CD1c-positive myeloid dendritic cell (primary cell): ENCODE results near the gene ENOX1.

Source experiments
- DNase-seq: peaks from one replicate; pipeline ENCODE4 v3.0.0-alpha.2; 2016; ENCODE audit errors: extremely low spot score

ENOX1 gene

DNA sequence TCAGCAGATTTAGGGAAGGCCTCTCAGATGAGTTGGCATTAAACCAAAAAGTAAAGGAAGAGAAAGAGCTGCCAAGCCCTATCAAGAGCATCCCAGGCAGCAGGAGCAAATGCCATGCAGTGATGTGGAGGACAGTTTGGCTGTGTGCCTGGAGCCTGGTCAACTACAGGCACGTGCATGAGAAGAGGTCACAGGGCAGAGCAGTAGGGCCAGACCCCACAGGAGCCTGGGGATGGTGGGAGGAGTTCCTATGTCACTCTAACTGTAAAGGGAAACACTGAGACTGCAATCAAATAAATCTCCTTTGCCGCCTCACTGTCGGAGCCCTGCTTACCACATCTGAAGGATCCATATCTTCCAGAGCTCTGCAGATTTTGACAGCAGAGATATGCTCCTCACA lies 240.5 kb downstream of the ENOX1 start:
- no peak for DNase-seq

DNA sequence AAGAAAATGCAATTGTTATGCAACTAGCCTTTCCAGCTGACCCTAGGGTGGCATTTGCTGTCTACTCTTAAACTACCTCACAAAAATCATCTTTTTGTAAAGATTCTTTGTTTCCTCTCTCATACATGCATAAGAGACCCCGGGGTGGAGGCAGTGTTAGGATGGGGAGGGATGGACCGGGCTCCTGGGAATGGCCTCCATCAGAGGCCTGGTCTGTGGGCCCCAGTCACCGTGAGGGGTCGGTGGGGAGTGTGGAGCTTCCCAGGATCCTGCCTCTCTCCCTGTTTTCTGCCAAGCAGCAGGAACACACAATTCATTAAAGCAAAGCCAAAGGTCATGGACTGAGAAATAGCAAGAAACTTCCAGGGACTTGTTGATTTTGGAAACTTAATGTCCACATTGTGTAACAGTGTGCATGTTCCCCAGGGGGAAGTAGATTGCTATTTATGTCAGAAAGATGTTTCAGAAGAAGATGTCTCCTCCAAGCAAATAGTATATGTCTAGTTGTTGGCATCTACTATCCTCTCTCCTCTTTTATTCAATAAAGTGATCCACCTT lies 241.4 kb downstream of the ENOX1 start:
- DNase-seq, result no peak

DNA sequence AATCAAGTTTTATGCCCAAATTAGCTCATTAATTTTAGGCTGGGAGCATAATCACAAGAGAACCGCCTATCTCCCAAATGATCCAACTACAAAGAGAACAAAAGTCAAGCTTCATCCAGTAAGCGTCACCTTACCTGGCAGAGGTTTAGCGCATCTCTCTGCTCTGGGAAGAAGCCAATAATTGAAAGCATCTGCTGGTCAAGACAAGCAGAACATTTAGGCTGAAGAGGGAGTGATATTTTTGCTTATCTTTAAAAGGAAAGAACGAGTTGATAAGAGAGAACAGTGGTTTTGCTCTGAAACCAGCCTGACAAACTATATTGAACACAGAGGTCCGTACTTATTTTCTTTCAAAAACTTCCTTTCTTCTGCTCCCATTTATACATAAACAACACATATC lies 242.1 kb downstream of the ENOX1 start:
- no peak for DNase-seq

DNA sequence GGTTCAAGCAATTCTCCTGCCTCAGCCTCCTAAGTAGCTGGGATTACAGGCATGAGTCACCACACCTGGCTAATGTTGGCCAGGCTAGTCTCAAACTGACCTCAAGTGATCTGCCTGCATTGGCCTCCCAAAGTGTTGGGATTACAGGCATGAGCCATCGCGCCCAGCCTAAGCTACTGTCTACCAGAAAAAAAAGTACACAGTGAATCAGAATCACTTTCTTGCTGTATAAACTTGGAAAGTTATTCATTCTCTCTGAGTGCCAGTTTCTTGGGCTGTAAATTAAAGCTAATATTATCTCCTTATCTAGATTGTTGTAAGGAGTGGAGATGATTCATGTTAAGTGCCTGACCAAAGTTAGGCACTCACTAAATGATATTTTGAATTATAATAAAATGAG lies 242.8 kb downstream of the ENOX1 start:
- DNase-seq, result no peak

DNA sequence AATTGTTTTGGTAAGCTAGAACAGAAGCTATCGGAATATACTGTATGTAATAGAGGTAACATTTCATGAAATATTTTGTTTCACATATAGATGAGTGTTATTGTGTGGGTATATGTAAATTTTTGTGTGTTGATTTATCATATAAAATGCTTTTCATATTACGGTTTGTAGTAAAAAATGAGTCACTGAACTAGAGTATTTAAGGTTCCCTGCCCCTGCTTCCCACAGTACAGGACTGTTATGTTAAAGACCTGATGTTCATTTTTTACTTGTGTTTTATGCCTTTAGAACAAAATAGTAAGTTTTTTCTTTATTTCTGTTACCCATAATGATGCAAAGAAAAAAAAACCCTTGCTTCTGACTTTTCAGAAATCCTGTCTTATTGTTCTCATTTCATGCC lies 243.4 kb downstream of the ENOX1 start:
- no peak for DNase-seq

DNA sequence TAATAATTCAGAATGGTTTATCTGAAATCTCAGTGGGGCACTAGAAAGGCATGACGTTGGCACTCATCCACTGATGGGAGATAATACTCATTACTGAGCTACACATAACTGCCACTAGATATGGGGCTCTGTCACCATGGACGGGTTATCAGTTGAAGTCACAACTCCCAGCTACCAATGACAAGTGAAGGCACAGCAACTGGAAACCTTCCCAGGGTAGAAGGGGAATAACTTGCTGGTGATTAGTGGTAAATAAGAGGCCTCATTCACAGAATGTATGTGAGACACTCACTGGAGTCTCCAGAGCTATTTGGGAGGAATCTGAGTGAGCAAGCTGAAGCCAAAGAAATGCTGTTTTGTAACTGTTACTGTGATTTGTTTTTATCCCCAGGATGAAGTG lies 249.6 kb downstream of the ENOX1 start:
- no peak for DNase-seq

DNA sequence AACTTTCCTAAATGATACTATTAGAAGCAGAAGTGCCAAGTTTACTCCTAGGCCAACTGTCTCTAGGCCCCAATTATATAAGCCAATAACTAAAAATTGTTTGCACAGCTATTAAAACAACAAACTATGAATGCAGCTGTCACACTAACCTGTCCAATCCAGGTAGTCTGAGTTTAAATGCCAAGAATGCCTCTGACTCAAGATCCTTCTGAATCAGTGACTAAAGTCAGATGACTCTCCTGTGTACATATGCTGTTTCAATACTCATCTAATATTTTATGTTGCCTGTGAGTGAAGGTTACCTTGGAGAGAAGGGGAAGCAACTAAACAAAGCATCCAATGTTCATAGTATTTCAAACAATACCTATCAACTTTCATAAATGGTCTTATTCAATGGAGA lies 257.0 kb downstream of the ENOX1 start:
- DNase-seq, result no peak

DNA sequence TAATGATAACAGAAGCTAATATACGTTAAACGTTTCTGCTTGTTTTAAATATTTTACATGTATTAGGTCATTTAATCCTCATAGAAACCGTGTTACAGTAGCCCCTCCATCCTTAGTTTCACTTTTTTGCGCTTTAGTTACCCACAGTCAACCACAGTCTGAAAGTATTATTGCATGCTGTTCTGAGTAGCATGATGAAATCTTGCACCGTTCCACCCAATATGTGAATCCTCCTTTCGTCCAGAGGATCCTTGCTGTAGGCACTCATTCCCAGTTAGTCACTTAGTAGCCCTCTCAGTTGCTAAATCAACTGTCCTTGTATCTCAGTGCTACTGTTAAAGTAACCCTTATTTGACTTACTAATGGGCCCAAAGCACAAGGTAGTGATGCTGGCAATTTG lies 257.8 kb downstream of the ENOX1 start:
- DNase-seq, result no peak

DNA sequence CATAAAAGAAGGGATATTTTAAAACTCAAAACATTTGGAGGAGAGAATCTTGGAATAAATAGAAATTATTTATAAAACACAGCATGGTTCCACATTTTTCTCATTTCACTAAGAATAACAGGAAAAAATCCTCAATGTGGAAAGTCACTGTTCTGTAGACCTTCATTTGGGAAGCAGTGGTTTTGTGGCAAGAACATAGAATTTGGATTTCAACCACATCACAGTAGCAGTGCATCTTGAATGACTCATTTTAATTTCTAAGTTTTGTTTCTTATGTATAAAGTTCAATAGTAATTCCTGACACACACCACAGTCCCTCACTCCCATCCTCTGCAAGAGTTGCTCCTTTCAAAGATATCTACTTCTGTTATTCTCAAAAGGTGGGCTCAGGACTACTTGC lies 264.0 kb downstream of the ENOX1 start:
- no peak for DNase-seq

DNA sequence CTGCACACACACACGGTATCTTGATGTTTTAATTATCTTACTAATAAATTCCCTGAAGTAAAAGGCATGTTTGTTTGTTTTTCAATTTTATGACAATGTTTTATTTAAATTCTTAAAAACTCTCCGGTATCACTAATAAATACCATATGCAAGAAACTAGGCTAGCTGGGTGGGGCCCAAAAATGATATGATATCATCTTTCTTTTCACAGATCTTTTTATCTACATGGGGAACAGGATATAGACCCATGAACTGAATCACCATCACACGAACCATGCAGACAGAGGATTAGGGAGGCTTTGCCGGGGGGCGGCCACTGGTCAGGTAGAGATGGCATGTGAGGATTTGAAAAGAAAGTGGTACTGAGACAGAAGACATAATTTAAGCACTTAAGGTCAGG lies 266.4 kb downstream of the ENOX1 start:
- no peak for DNase-seq

DNA sequence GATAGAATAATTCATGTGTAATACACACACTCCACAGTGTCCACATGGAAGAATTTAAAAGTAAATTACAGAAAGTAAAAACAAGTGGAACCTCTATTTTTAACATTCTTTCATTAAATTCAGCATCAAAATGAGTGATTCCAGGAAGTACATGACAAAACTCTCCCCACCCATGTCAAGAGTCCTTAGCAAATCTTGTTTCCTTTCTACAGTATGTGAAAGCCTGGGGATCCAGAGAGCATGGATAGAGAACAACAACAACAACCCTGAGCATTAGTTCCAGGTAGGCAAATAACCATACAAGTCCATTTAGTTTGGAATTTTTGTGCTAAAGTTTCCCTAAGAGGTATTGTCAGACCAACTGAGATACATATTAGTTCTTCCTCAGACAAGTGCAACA lies 267.9 kb downstream of the ENOX1 start:
- no peak for DNase-seq

DNA sequence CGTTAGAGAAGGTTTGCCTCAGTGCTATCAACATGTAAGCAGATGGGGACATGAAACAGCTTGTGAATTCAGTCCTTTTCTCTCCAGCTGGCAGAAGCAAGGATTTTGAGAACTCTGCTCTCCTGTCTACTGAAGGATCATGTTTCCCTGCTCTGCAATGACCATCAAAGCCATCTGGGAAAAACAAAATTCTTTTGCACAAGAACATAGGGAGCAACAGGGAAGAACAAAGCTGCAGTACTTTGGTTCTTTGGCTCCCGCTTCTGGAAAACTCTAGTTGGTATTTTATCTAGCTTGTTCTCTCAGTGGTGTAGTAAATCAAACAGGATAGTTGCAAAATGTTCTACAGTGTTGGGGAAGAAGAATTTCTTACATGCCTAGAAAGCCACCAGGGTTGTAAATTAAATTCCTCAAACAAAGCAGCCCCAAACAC lies 270.4 kb downstream of the ENOX1 start:
- DNase-seq, result no peak

DNA sequence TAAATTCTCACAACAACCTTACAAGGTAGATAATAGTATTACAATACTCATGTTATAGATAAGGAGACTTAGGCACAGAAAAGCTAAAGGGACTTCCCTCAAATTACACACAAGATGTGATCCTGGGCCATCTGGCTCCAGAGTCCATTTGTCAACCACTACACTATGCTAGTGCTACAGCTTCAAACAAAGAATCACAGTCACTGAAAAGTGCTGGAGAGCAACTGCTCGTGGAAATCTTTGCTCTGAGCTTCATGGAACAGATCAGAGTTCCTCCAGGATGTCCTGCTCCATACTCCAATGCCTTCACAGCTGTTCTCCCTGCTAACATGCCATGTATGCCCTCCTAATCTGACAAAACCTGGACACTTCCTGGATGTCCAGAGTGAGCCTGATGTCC lies 271.2 kb downstream of the ENOX1 start:
- no peak for DNase-seq

DNA sequence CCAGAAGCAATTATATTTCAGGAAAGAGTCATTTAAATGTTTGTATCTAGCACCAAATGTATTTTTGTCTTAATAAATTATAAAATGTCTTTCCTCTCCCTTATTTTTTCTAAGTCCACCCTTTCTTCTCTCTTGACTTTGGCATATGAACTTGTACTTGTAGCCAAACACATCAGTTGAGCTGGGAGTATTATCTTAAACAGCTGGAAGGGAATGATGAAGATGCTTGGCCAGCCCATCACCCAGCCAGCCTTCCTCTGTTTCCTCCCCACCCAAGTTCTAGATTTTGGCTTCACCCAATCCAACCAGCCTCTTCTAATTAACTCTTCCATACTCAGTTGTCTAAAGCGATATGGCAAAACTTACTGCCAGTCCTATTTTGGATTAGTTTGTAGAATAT lies 272.5 kb downstream of the ENOX1 start:
- no peak for DNase-seq

DNA sequence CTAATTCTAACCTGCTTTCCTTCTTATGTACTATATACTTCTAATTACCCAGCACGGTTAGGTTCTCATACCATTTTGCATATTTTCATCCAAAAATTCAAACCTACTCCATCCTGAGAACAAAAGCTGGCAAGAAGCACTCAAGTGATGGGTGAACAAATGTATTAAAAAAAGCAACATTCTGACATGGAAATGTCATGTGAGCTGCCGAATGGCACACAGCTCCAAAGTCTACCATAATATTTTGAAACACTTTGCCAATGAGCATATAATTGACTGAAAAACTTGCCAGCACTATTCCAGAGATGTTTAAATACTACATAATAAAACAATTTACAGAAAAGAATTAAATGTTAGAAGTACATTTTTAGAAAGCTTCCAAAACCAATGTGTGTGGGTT lies 274.6 kb downstream of the ENOX1 start:
- no peak for DNase-seq

DNA sequence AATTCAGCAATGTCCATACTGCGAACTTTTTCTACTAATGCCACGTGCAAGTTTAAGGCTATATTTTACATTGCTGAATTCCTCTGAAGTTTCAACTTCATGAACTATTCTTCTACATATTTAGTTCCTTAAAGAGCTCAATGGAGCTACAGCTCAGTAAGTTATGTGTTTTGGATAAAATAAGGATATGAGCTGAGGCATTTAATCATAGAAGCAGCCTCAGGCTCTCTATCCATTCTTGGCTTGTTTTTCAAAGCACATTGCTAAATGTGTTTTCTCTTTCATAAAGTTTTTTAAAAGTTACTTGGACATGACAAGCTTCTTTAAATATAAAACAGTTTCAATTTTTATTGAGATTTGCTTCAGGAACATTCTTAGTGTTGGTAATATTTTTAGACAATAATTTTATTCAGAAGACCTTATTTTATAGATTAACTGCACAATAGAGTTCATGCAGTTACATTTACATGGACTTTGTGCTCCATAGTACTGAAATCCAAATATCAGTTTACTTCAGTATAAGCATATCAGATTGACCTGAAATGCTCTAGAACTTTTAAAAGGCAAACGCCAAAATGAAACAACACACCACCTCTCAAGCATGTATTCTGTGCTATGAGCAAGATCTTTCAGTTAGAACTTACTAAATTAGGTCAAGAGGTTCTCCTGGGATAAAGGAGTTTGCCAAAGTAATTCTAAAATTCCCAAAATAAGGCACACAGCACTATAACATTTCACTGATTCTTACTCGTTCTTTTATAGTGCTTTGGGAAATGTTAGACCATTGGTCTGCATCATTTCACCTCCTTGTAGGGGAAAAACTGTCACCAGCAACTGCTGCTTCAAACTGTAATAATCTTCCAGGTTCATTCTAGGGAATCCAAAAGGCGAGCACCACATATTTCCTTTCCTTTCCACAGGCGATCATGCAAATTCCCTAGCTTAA lies 275.5 kb downstream of the ENOX1 start:
- DNase-seq, result no peak

DNA sequence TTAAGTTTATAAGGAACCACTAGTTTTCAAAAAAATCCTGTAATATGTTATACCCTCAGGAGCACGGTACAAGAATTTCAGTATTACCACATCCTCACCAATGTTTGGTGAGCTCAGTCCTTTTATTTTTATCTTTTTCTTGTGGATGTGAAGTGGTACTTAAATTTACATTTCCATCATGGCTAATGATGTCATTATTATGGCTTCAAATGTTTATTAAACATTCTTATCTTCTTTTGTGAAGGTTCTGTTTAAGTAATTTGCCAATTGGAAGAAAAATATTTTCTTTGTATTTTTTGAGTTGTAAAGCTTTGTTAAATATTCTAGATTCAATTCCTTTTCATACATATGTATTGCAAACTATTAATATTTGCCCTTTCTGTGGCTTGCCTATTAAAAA lies 291.0 kb downstream of the ENOX1 start:
- no peak for DNase-seq

DNA sequence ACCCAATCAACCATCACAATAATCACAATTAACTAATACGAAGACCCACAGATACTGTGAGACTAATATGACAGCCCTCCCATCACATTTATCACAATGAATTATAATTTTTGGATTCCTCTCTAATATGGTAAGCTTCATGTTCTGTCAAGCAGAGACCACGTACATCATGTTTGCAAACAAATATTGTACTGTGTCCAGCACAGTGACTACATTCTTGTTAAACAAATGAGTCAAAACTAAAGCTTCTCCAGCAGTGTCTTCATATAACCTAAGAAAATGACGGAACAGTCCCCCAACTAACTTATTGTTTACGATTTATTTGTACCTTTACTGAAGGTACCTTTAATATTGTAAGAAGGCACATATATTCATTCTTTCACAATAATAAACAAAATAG lies 292.6 kb downstream of the ENOX1 start:
- no peak for DNase-seq

DNA sequence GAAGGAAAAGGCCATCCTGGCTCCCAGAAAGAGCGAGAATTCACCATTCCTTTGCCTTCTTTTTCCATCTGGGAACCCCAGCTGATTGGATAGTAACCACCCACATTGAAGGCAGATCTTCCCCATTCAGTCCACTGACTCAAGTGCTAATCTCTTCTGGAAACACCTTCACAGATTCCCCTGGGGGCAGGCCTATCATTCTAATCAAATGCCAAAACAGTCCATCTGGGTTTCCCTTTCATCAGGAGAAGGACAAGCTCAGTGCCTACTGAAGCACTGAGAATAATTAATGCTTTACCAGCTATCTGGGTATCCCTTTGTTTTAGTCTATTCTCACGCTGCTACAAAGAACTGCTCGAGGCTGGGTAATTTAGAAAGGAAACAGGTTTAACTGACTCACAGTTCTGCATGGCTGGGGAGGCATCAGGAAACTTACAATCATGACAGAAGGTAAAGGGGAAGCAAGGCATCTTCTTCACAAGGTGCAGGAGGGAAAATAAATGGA lies 293.2 kb downstream of the ENOX1 start:
- DNase-seq, result no peak

DNA sequence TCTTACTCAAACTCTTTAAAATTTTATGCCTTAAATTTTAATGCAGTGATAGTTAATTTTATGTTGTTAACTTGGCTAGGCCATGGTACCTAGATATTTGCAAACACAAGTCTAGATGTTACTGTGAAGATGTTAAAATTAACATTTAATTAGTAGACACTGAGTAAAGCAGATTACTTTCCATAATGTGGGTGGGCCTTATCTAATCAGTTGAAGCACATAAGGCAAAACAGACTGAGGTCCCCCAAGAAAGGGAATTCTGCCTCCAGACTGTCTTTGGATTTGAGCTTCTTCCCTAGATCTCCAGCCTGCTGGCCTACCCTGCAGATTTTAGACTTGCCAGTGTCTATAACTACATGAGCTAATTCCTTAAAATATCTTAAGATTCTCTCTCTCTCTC lies 294.0 kb downstream of the ENOX1 start:
- no peak for DNase-seq

DNA sequence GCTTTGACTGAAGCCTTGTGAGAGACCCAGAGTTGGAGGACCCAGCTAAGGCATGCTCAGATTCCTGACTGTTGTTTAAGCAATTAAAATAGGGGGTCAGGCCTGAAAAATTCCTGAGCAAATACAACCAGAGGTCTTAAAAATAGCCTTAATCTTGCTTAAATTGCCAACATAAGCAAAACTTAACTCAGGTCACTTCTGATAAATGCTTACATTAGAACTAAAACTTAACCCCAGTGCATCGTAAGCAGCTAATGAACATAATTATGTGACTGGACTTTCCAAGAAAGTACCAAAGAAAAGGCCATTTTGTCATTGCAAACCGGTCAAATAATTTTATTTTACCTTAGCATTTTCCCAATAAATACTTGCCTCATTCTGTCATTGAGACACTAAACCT lies 294.5 kb downstream of the ENOX1 start:
- no peak for DNase-seq

DNA sequence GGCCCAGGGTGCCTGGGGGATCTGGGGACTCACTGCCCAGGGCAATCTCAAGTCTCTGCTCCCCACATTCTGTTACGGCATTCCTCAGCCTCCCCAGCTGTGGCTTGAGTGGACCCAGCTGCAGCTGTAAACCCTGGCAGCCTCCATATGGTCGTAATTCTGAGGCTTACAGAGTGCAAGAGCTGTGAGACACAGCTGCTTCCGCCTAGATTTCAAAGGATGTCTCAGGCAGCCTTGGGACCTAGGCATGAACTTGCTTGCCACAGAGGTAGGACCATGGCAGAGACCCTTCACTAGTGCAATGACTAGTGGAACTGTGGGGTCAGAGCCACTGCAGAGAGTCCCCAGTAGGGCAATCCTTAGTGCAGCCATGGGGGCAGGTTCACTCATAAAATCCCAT lies 297.5 kb downstream of the ENOX1 start:
- DNase-seq, result no peak

DNA sequence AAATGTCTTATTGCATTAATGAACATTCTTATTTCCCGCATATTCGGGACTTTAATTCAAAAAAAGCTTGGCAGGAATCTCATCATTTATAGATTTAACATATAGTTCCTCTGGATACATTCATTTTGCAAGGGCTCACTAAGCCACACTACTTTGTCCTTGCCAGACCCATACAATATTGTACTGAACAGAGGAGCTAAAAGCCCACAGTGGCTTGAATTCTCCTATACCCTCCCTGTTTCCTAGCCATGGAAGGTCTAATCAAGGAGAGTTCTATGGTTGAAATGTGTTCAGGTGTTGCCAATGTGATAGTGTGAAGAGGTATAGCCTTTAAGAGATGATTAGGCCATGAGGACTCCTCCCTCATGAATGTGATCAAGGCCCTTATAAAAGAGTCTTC lies 298.9 kb downstream of the ENOX1 start:
- no peak for DNase-seq
